A375 (cell line): ENCODE data around the gene VRTN. TPM values are rescaled to one million over a fixed set of nuclear protein-coding genes. Genes with fewer than 3 reads are reported as not detected.

Source experiments
- total RNA-seq: library from RNA; depleted of rRNA; stranded (reverse); fragments of >200 nt; shearing (Covaris generic); gene quantifications from 2 replicates; pipeline ENCODE4 v1.2.3, GENCODE V29; 2014; rRNA removed

The VRTN gene, protein sequence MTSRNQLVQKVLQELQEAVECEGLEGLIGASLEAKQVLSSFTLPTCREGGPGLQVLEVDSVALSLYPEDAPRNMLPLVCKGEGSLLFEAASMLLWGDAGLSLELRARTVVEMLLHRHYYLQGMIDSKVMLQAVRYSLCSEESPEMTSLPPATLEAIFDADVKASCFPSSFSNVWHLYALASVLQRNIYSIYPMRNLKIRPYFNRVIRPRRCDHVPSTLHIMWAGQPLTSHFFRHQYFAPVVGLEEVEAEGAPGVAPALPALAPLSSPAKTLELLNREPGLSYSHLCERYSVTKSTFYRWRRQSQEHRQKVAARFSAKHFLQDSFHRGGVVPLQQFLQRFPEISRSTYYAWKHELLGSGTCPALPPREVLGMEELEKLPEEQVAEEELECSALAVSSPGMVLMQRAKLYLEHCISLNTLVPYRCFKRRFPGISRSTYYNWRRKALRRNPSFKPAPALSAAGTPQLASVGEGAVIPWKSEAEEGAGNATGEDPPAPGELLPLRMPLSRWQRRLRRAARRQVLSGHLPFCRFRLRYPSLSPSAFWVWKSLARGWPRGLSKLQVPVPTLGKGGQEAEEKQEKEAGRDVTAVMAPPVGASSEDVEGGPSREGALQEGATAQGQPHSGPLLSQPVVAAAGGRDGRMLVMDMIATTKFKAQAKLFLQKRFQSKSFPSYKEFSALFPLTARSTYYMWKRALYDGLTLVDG
- not detected in 2 replicates for total RNA-seq

GRCh38 chr14:74348241-74348734, at the start of gene VRTN:
VRTN (plus strand) TSS chr14:74348471; CDS start chr14:74356784, 8,313 bp downstream.

DNA sequence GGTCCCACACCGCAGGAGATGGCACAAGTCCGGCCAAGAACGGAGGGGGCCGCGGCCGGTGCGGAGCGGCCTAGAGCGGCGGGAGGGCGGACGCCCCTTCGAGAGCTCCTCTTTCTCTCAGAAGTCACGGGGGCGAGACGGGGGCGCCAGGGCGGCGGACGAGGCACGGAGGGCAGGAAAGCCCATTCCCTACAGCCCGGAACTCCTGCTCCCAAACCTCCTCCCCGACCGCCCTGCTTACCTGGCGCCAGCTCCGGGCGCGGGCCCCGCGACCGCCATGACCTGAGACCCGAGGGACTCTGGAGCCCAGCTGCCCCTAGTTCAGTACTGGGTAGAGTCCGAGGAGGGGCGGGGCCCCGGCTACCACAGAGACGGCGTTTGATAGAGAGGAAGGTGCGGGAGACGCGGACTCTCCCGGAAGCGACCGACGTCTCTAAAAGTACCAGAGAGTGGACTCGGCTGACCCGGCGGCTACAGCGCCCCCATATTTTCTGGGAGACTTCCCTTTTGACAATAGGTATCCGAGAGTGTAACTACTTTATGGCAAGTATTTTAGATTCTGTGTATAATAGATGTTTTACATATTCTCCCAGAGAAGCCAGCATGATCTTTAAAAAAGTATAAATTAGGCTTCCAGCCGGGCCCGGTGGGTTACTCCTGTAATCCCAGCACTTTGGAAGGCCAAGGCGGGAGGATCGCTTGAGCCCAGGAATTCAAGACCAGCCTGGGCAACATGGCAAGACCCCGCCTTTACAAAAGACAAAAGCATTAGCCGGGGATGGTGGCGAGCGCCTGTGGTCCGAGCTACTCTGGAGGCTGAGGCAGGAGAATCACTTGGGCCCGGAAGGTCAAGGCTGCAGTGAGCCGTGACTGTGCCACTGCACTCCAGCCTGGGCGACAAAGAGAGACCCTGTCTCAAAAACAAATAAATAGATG, 45.4 kb upstream of the VRTN start, which contains the start of gene ABCD4:
Gene ABCD4, minus strand, starts transcription at position 301 of the 936 bp plus-strand sequence. Its CDS starts 22 bp downstream, at position 279.

Other genes with a start within 250 kb of the VRTN start
- not detected in 2 replicates for gene VSX2, start 109.0 kb upstream of the VRTN start, total RNA-seq
- gene ABCD4, start 45.5 kb upstream of the VRTN start, total RNA-seq, result 24.6 and 33.5 TPM in 2 replicates
- gene SYNDIG1L, start 77.7 kb downstream of the VRTN start, total RNA-seq, result 0.03 TPM in 1 of 2 replicates, not detected in the other
- gene NPC2, start 144.8 kb downstream of the VRTN start, total RNA-seq, result 152 and 159 TPM in 2 replicates
- gene ISCA2, start 145.3 kb downstream of the VRTN start, total RNA-seq, result 16.6 and 16.7 TPM in 2 replicates